Fibroblast of lung (primary cell): Measurements from ENCODE around the gene IMMP1L.

Experiments
- CTCF ChIP-seq, 2 donors: IDR thresholded peaks in 1 of 2; conservative IDR thresholded peaks in 1 of 2; 1 replicate in 1 of 2; 2 replicates in 1 of 2; pipeline ENCODE4 v1.5.1; 2011 to 2012; ENCODE audit warnings: low read length in 2 of 2, control low read depth in 1 of 2, inconsistent platforms in 1 of 2, low read depth in 1 of 2, mild to moderate bottlenecking in 1 of 2
- EZH2 ChIP-seq: IDR thresholded peaks from 2 replicates; pipeline ENCODE4 v1.5.1; 2012; ENCODE audit warnings: low read length, control low read depth, mild to moderate bottlenecking; ENCODE audit errors: missing control alignments

- TF ChIP-seq CTCF (conservative IDR thresholded peaks at IDR 0.05 in 1 of 2, IDR thresholded peaks at IDR 0.05 in 1 of 2; ENCODE audit: low read depth in 1 of 2, low read length in 2 of 2) (no peak), EZH2 (no peak)
Observed at GRCh38 chr11:31512117-31512516, 2.7 kb upstream of the IMMP1L start.
